ENCODE results near the gene TSR2. TPM values are rescaled to one million over a fixed set of nuclear protein-coding genes. Genes with fewer than 3 reads are reported as not detected.

Gene TSR2
- total RNA-seq, 1 experiment from 2014 or later, result 27.9 TPM

DNA sequence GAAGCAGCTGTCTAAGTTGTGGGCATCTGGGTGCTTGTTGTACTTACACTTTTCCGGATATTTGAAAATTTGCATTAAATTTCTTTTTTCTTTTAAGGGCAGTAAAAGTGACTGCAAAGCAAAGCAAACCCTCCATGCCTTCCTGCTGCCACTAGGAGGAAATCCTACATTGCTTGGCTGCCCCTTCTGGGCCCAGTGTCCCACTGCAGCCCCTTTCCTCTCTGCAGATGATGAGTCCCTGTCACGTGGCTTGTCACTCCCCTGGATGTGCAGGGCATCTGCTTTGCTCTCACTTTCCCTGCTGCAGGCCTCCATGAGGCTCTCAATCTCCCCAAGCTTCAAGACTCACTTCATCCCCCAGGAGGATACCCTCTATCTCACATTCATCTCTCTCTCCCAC is 12.7 kb downstream of the TSR2 start:
- intact Hi-C loops (cut with micrococcal nuclease), result no loop called here
- no peak for DNase-seq (ENCODE audit: low read depth, low spot score)

DNA sequence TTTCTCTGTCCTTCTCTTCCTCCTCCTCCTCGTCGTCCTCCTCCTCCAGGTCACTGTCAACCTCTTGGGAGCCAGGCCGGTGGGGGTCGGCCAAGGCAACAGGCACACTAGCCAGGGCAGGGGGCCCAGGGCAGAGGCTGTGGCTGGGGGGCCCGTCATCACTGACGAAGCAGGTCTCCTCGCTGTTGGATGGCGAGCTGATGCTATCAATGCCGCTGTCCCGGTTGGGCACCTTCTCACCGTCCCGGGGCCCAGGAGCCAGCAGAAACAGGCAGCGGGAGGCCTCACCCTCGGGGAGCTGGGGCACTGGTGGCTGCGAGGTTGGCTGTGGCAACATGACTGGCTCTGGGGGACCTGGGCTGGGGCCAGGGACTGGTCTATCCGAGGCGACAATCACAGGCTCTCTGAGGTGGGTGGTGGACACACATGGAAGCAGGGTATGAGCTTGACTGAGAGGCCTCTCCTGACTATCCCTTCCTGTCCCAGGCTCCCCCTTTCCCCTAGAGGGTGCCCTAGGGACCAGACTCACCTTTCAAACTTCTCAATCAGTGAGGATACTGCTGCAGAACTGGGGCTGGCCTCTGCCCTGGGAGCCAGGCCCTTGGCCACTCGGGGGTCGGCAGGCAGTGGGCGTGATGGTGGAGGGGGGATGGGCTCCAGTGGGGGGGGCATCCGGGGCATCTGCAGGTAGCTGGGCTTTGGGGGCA is 30.0 kb downstream of the TSR2 start:
- Histone ChIP-seq H3K36me3 (ENCODE audit: control insufficient read depth in 1 of 2, insufficient read depth in 2 of 2, low read length in 2 of 2) (no peaks in the 10 kb centered on the region), H3K4me1 (ENCODE audit: control insufficient read depth in 1 of 2, insufficient read depth in 2 of 2, low read length in 2 of 2) (peaks cover 5 to 12% of the 10 kb centered on the region in 2 experiments; a peak in 3 of 4 replicates), H3K9ac (ENCODE audit: low read length) (no peak overlapping the region), H3K9me2 (ENCODE audit: insufficient read depth) (no peaks in the 10 kb centered on the region), H3K27me3 (ENCODE audit: insufficient read depth, low read length) (no peaks in the 10 kb centered on the region), H3K4me3 (replicated peaks in 1 of 2; ENCODE audit: low read depth in 1 of 2, low read length in 2 of 2) (no peak overlapping the region), H3K79me2 (ENCODE audit: insufficient read depth, low read length) (no peaks in the 10 kb centered on the region), H3K4me2 (ENCODE audit: low read length) (no peak overlapping the region), H2AFZ (ENCODE audit: low read depth, low read length, poor library complexity, severe bottlenecking) (no peak overlapping the region), H4K20me1 (ENCODE audit: insufficient read depth) (no peaks in the 10 kb centered on the region), H3K27ac (ENCODE audit: low read depth, low read length) (no peak overlapping the region), H3K9me3 (ENCODE audit: control insufficient read depth in 1 of 2, insufficient read depth in 1 of 2, low read depth in 1 of 2, low read length in 2 of 2) (no peaks in the 10 kb centered on the region)
- ATAC-seq (no peak), DNase-seq (ENCODE audit: low read depth, low spot score) (no peak)
- intact Hi-C loops (cut with micrococcal nuclease), result no loop called here
- BruUV-seq (replicated peaks), result no TSS peak
- ChIA-PET CTCF (no interaction called here), RAD21 (ENCODE audit: low non-redundant PET in 1 of 2, low total read pairs in 2 of 2, uncharacterized antibody in 2 of 2, unreplicated experiment in 2 of 2) (no interaction called here), POLR2A (no interaction called here)
- TF ChIP-seq FOSL1 (IDR thresholded peaks at IDR 0.05; ENCODE audit: low read depth), result no peak
- no peak for TF ChIP-seq POLR2AphosphoS5 (IDR thresholded peaks at IDR 0.05; ENCODE audit: low read depth, low read length)
- no peak for TF ChIP-seq ZFX (IDR thresholded peaks at IDR 0.05)
- TF ChIP-seq, protein P1, sequence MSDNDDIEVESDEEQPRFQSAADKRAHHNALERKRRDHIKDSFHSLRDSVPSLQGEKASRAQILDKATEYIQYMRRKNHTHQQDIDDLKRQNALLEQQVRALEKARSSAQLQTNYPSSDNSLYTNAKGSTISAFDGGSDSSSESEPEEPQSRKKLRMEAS (IDR thresholded peaks at IDR 0.05), result no peak
- no peak for TF ChIP-seq JUND (IDR thresholded peaks at IDR 0.05)
- TF ChIP-seq ZNF274 (IDR thresholded peaks at IDR 0.05; ENCODE audit: low read depth, low read length), result no peak
- TF ChIP-seq POLR2A (IDR thresholded peaks at IDR 0.05; ENCODE audit: borderline replicate concordance, extremely low read depth, insufficient read depth, insufficient read length), result no peak
- no peak for TF ChIP-seq SP1 (IDR thresholded peaks at IDR 0.05; ENCODE audit: low read depth)
- TF ChIP-seq ELF1 (IDR thresholded peaks at IDR 0.05; ENCODE audit: borderline replicate concordance, low read depth), result no peak
- no peak for TF ChIP-seq EGR1 (IDR thresholded peaks at IDR 0.05; ENCODE audit: low read depth)
- TF ChIP-seq, protein P2, sequence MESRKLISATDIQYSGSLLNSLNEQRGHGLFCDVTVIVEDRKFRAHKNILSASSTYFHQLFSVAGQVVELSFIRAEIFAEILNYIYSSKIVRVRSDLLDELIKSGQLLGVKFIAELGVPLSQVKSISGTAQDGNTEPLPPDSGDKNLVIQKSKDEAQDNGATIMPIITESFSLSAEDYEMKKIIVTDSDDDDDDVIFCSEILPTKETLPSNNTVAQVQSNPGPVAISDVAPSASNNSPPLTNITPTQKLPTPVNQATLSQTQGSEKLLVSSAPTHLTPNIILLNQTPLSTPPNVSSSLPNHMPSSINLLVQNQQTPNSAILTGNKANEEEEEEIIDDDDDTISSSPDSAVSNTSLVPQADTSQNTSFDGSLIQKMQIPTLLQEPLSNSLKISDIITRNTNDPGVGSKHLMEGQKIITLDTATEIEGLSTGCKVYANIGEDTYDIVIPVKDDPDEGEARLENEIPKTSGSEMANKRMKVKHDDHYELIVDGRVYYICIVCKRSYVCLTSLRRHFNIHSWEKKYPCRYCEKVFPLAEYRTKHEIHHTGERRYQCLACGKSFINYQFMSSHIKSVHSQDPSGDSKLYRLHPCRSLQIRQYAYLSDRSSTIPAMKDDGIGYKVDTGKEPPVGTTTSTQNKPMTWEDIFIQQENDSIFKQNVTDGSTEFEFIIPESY (IDR thresholded peaks at IDR 0.05; ENCODE audit: extremely low read depth, insufficient replicate concordance, low read length), result no peak

More for the DNA sequence above, 12.7 kb downstream of the TSR2 start:
- Histone ChIP-seq H3K9ac (ENCODE audit: low read length) (no peak overlapping the region), H3K9me3 (ENCODE audit: control insufficient read depth in 1 of 2, insufficient read depth in 1 of 2, low read depth in 1 of 2, low read length in 2 of 2) (no peaks in the 10 kb centered on the region), H3K4me1 (ENCODE audit: control insufficient read depth in 1 of 2, insufficient read depth in 2 of 2, low read length in 2 of 2) (no peaks in the 10 kb centered on the region), H4K20me1 (ENCODE audit: insufficient read depth) (no peaks in the 10 kb centered on the region), H3K9me2 (ENCODE audit: insufficient read depth) (no peaks in the 10 kb centered on the region), H3K4me3 (replicated peaks in 1 of 2; ENCODE audit: low read depth in 1 of 2, low read length in 2 of 2) (no peak overlapping the region), H3K4me2 (ENCODE audit: low read length) (no peak overlapping the region), H3K79me2 (ENCODE audit: insufficient read depth, low read length) (no peaks in the 10 kb centered on the region), H3K27ac (ENCODE audit: low read depth, low read length) (no peak overlapping the region), H3K36me3 (ENCODE audit: control insufficient read depth in 1 of 2, insufficient read depth in 2 of 2, low read length in 2 of 2) (no peaks in the 10 kb centered on the region), H3K27me3 (ENCODE audit: insufficient read depth, low read length) (no peaks in the 10 kb centered on the region), H2AFZ (ENCODE audit: low read depth, low read length, poor library complexity, severe bottlenecking) (no peak overlapping the region)
- BruUV-seq (replicated peaks), result no TSS peak
- RAD21 ChIA-PET (ENCODE audit: low non-redundant PET in 1 of 2, low total read pairs in 2 of 2, uncharacterized antibody in 2 of 2, unreplicated experiment in 2 of 2), result no interaction called here
- TF ChIP-seq, protein P3, sequence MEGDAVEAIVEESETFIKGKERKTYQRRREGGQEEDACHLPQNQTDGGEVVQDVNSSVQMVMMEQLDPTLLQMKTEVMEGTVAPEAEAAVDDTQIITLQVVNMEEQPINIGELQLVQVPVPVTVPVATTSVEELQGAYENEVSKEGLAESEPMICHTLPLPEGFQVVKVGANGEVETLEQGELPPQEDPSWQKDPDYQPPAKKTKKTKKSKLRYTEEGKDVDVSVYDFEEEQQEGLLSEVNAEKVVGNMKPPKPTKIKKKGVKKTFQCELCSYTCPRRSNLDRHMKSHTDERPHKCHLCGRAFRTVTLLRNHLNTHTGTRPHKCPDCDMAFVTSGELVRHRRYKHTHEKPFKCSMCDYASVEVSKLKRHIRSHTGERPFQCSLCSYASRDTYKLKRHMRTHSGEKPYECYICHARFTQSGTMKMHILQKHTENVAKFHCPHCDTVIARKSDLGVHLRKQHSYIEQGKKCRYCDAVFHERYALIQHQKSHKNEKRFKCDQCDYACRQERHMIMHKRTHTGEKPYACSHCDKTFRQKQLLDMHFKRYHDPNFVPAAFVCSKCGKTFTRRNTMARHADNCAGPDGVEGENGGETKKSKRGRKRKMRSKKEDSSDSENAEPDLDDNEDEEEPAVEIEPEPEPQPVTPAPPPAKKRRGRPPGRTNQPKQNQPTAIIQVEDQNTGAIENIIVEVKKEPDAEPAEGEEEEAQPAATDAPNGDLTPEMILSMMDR (IDR thresholded peaks at IDR 0.05 in 2 of 3, conservative IDR thresholded peaks at IDR 0.05 in 1 of 3; ENCODE audit: borderline replicate concordance in 1 of 3, insufficient read depth in 1 of 3, low read depth in 2 of 3, low read length in 2 of 3), result peak in 1 of 3 experiments; percentile 38; a peak in 3 of 6 replicates
- TF ChIP-seq EZH2 (IDR thresholded peaks at IDR 0.05) (no peak), RAD21 (IDR thresholded peaks at IDR 0.05; ENCODE audit: low read depth) (no peak)
- CTCF ChIA-PET, result no interaction called here
- POLR2A ChIA-PET, result no interaction called here
- ATAC-seq, result peak; percentile 73

All from HCT116 (cell line).